HL-60/S4 treated with phorbol 12-myristate 13-acetate at 8.2 ng/mL for 4 days and 3 days (cell line): ENCODE measurements around the gene PRPF6.
"Not testable (repeated sequence)": the region's sequence is repeated elsewhere in the genome, so short reads cannot be mapped to it uniquely, and the experiment has no call there.

Experiments used
- in situ Hi-C: fragments of 300-500 bp; cut with MboI; formaldehyde crosslinking; loops from 2 replicates; pipeline ENCODE4 v1.15.0; 2022; ENCODE audit warnings: low sequenced_read_pairs

Gene PRPF6

DNA sequence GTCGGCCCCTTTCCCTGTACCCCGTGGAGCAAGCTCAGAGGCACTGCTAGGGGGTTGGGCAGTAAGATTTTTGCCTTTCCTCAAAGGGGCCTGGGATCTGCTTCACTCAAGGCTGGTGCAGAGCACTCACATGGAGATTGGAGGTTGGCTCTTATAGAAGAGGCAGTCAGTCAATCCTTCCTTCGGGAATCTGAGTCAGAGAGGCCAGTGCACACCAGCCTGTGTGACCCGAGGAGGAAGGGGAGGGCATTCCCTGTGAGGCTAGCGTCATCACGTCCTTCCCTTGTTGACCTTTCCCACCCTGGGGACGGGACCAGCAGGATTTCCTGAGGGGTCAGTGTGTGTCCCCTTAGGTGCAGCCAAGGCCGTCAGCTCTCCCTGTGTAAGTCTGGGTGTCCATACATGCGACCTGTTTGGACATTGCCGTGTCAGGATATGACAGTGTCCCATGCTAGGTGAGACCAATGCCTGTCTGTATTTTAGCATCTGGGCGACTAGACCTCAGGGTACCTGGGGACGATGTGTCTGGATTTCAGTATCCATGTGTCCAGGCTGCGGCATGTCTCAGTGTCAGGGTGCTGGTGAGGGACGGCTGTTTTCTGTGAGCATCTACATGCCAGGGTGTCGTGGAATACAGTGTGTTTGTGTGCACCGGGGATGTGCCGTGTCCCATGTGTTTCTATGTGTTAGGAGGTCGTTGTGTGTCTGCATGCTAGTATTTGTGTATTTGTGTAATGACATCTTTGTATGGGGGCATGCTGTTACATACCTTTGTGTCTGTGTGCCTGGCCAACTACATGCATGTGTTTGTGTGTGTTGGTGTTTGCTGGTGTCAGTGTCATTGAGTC is 8.4 kb upstream of the PRPF6 start:
- in situ Hi-C loops = no loop called here

DNA sequence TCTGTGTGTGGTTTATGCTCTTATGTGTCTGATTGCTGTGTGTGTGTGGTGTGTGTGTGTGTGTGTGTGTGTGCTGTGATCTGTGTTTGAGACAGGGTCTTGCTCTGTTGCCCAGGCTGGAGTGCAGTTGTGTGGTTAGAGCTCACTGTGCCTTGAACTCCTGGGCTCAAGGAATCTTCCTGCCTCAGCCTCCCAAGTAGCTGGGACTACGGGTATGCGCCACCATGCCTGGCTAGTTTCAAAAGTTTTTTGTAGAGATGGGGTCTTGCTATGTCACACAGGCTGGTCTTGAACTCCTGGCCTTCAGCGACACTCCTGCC is 7.8 kb upstream of the PRPF6 start:
- in situ Hi-C loops = no loop called here

DNA sequence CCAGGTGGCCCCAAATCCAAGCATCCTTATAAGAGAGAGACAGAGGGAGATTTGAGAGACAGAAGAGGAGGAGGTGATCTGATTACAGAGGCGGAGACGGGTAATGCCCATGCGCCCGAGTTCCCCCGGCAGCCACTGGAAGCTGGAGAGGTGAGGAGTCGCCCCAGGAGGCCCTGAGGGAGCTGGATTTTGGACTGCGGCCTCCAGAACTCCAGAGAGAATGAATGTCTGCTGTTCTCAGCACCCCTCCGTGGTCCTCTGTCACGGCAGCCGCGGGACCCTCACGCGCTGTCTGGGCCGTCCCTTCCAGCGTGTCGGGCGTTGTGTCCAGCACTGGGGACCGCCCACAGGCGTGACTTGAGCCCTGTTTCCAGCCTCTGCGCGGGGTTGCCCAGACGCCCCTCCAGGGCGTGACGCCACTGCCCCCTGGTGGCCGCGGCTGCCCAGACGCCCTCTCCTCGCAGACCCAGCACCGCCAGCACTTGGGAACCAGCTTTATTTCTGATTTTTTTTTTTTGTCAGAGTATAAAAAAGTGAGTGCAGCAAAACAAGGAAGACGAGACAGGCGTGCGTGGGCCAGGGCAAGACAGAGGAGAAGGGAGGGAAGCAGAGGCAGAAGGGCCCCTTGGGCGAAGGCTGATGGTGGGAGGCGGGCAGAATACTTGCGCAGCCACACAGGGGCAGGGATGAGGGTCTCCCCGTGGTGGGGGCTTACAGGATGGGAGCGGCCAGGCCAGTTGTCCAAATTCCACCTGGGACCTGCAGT is 7.1 kb upstream of the PRPF6 start:
- in situ Hi-C loops = no loop called here

DNA sequence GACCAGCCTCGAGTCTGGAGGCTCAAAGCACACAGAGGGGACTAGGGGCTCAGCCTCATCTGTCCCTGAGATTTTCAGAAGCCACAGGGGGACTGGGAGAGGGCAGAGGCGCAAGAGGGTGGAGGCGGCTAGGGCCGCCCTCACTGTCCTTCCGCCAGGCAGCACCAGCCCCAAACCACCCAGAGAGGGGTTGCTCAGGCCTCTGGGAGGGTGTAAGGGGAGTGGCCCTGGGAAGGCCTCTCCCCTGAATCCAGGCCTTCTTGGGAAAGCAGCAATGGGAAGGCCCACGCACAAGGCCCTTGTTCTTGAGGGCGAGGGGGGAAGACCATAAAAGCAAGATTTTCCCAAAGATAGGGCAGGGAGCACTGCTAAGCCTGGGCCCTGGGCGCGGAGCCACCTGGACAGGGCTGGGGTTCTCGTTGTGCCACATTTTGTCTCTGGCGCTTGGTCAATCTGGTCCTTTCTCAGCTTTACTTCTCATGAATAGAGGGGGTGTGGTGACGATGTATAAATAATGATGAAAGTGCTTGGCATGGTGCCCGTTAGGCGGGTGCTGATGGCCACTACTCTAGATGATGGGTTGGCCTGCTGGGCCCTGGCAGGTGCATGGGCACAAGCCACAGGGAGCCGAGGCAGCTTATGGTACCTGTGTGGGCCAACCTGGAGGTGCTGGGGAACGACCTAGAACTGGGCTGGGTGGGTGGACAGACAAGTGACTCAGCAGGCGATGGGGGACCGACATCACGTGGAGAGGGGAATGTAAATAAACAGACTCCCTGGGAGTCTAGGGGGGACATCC is 6.3 kb upstream of the PRPF6 start:
- in situ Hi-C loops = no loop called here

DNA sequence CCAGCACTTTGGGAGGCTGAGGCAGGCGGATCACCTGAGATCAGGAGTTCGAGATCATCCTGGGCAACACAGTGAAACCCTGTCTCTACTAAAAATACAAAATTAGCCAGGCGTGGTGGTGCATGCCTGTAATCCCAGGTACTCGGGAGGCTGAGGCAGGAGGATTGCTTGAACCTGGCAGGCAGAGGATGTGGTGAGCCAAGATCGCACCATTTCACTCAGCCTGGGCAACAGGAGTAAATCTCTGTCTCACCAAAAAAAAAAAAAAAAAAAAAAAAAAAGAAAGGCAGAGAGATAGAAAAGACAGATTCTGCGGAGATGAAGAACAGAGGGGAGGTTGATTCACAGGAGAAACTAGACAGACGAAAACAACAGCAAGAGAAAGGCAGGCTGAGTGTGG is 4.4 kb upstream of the PRPF6 start:
- in situ Hi-C loops = not testable (repeated sequence)

DNA sequence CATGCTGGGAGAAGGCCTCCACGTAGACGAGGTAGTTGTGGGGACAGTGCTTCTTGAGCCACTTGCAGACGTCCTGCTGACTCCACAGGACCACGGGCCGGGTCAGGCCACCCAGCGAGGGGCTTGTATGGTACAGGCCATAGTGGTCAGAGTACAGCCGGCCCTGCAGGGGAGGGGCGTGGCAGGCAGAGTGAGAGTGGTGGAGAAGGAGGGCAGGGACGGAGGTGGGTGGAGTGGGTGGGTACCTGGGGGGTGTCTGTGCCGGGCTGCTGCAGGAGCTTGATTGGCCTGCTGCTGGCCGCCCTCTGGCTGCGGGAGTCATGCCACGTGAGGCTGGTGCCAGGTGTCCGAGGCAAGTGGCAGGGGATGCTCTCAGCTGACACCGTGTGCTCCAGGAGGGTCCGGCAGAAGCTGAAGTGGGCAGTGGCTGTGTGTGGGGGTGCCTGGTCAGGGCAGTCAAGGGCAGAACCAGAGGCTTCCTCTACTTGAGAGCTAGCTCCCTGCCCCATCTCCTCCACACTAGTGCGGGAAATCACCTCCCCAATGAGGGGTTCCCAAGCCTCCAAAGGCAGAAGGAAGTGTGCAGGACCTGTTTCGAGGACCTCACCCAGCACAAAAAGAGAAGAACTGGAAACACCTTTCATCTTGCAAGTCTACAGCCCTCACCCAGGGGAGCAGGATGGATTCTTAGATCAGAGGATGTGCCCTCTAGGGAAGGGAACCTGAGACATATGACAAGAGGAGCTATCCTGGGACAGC is 3.8 kb upstream of the PRPF6 start:
- in situ Hi-C loops = no loop called here

DNA sequence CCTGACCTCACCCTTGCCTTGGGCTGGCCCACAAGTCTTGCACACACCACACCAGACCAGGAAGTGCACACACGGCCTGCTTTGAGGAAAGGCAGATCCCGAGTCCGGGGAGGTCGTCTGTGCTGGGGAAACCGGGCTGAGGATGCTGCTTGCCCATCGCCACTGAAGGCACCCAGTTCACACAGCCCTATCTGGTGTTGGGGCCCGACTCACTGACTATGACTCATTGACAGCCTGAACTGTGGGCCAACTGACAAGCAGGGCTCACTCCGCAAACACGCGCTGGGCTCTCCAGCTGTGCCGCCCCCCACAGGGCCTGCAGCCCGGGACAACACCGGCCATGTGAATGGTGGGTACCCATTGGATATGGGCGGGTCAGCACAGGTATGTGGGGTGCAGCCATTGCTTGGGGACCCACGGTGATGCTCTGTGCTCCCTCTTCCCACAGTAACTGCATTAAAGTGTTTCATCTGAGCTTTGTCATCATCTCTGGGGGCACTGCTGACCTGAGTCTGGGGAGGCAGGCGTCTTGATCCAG is 3.1 kb upstream of the PRPF6 start:
- in situ Hi-C loops = no loop called here

DNA sequence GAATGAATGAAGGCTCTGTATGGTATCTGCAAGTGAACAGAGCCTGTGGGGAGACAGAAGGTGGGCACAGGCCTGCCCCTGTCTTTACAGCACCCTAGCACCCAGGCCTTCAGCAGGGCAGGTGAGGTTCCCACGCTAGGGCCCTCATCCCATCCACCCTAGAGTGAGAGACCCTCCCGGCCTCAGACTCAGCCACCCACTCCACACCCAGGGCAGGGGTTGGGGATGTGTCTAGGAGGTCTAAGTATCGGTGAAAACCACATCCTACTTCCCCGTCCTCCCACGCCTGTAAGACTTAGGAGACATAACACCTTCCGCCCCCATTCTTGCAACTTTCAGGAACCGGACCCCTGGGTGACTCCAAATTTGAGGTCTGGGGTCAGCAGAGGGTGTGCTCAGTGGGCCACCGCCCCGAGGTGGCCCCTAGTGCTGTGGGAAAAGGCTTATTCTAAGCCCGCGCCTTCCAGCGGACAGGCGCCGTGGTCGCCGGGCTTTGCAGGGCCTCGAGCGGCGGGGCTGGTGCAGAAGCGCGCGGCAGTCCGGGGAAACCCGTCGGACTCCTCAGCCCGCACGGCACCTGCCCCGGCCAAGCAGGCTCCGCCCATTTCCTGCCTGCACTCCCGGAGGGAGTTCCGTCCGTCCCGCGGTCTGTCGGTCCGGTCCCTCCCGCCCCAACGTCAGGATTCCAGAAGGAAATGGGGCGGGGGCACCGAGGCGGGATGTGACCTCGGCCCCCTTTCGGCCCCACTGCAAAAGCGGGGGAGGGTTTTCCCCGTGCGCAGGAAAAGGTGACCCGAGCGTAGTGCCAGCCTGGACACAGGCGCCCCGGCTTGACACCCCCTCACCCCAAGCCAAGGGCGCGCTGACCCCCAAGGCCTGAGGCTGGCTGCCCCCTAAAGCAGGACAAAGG is 2.4 kb upstream of the PRPF6 start:
- in situ Hi-C loops = no loop called here

DNA sequence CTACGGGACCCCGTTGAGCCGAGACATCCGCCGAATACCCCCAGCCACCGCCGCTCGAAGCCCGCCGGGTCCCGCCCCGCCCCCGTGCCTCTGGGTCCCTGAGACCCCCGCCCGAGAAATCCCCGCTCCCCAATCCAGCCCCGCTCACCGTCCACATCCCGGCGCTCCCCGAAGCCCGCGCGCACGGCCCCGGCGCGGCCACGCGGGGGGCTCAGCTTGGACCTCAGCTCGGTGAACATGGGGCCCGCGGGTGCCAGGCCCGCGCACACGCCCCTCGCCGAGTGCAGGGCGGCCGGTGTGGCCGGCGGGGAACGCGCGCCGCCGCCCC is 1.7 kb upstream of the PRPF6 start:
- in situ Hi-C loops = no loop called here

DNA sequence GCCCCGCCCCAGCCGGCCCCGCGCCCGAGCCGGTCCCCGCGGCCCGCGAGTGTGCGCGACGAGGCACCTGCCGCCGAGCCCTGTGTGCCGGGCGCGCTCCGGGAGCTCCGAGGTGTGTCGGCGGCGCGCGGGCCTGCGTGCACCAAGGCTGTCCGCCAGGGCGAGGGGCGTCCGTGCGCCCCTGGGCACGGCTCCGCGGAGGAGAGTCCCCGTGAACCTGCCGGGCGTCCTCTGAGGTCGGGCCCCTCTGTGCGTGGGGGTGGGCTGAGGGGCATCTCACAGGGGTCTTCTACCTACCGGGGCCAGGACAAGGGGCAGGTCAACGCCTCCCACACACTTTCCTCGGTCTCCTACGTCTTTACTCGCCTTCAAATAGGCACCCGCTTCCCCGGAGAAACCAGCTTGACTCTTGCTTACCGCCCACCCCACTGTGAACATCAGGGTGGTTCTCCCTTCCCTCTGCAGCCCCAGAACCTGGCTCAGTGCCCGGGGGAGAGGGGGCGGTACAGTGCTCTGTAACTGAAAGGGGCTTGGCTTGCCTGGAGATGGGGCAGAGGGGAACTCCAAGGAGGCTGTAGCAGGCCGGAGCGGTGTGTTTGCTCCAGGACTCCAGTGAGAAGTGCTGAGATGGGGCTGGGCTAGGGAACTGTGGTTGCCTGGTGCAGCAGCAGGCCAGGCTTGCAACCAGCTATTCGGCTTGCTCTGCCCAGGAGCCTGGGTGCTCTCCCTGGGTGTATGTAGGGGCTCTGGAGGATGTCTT is 1.2 kb upstream of the PRPF6 start, which contains the start of gene SAMD10:
Gene SAMD10, minus strand, starts transcription at position 86 of the 760 bp plus-strand sequence. CDS start 175 bp downstream, outside the sequence.
- in situ Hi-C loops = no loop called here

DNA sequence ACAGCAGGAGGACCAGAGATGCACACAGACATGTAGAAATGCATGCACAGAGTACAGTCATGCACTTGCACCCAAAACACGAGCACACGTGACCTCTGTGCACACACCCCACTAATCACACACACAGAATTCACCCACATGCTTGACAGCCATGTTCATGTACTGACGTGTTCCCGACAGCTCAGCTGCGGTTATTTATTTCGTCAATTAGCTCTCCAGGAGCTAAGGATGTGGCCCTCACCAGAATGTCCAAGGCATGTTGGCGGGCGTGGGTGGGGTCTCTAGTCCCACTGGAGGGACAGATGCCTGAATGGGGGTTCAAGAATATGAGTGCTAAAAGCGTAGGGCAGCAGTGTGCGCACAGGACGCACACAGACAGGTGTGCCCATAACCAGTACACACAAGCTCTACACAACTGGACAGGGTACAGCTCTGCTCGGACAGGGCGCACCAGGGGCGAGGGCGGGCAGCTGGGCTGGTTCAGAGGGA is 571 bp upstream of the PRPF6 start:
- in situ Hi-C loops = no loop called here

DNA sequence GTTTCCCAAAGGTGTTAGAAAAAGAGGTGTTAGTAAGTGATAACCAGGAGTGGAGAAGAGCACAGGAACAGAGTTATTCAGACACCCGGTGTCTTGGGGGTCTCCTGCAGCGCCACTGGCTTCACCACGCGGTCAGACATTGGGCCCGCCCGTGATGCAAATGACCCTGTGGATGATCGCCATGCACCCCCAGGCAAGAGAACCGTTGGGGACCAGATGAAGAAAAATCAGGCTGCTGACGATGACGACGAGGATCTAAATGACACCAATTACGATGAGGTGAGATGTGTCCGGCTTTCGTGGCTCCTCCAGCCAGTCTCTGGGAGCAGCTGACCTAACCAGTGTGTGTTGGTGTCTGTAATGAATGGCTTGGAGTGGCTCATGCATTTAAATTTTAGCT is 2.0 kb downstream of the PRPF6 start:
- in situ Hi-C loops = no loop called here

DNA sequence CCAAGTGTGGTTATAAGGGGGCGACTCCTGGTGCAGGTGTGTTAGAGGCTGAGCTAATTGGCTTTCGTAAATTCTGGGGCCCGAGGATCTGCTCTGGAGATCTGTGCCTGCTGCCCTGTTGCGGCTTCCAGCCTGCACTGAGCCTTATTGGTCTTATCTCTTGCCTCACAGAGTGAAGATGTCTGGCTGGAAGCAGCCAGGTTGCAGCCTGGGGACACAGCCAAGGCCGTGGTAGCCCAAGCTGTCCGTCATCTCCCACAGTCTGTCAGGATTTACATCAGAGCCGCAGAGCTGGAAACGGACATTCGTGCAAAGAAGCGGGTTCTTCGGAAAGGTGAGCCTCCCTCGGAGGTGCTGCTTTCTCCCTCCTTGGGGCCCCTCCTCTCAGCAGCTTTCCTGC is 20.0 kb downstream of the PRPF6 start:
- in situ Hi-C loops = no loop called here

DNA sequence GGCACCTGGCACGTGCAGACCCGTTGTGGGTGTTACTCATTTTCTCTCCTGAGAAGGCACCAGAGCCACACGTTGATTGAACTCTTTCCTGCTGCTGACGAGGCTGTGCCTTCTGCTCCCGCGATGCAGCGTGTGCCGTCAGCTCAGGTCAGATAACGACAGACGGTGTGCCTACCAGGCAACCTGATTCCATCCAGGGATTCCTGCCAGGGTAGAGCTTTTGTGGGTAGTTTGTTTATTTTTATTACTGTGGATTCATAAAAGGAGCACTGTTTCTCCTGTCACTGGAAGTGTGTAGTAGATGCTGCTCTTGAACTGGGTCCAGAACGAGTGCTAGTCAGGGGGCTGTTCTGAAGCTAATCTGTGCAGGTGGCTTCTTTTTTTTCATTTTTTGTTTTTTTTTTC is 20.7 kb downstream of the PRPF6 start:
- in situ Hi-C loops = no loop called here

DNA sequence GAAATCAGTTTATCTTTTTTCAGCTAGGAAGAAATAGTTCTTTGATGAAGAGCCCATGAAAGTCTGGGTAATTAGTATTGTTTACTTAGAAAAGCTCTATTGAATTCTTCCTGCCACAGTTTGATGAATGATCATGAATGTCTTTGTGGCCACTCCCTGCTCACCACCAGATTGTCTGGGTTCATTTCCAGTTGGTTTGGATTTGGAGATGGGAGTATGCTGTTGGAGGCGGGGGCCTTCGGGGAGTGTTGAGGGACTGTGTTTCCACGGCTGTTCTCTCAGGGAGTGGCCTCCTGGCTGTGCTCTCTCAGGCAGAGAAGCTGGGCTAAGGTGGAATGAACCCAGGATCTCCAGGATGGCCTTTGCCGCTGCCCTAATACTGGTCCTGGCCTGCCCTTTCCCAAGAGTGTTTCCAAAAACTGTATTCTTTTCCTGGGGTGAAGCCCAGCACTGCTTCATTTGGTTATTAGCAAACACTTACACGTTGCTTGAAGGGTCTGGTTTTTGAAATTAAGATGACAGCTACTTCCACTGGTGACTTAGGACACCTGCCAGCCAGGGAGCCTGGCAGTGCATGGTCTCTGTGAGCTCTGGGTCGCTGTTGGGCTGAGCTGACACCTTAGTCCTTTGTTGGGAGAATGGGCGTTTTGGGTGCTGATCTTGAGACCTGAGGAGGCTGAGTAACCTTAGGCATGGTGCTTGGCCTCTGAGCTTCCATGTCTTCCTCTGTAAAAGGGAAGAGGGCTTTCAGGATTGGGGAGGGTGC is 23.2 kb downstream of the PRPF6 start:
- in situ Hi-C loops = no loop called here

DNA sequence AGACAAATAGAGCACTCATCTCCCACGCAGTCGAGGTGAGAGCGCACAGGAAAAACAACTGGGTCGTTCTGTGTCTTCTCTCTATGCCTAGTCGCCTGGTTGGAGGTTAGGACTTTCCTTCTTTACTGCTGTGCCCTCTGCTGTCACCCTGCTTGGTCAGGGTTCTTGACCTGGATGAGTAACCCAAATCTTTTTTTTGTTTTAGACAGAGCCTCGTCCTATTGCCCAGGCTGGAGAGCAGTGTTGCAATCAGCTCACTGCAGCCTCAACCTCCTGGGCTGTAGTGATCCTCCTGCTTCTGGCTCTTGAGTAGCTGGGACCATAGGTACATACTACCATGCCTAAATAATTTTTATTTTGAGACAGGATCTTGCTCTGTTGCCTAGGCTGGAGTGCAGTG is 24.5 kb downstream of the PRPF6 start:
- in situ Hi-C loops = no loop called here

DNA sequence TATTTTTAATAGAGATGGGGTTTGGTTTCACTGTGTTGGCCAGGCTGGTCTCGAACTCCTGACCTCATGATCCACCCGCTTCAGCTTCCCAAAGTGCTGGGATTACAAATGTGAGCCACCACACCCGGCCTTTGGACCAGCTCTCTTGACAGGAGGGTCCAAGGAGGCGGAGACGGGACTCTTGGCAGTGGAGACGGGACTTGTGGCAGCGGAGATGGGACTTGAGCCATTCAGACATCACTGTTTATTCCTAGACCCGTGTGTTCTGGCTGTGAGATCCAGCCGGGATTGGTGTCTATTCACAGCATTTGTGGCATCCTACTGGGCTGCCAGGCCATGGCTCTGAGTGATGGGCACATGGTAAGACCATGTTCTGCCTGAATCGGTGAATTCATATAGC is 25.6 kb downstream of the PRPF6 start:
- in situ Hi-C loops = no loop called here

DNA sequence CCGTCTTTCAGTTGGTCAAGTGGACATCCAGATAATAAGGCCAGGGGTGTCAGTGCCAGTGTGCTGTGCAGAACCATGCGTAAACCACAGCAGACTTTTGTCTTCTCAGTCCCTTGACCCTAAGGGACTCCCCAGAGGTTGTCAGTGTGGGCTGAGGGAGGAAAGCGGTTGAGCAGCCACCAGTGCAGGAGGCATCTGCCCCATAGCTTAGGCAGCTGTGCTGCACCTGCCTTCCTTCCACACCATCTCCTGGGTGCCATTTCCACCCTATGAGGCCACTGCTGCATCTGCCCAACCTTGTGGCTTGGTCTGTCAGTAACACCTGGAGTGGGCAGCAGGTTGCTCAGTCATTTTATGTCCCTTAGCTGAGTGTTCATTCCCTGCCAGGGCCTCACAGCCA is 26.0 kb downstream of the PRPF6 start:
- in situ Hi-C loops = no loop called here
